NB4 (cell line): ENCODE data around the gene SDF4.

Experiments
- DNase-seq: peaks from one replicate; pipeline ENCODE4 v3.0.0; 2010; ENCODE audit warnings: low read depth
- H3K4me3 ChIP-seq: one replicate; pipeline ENCODE4 v1.5.1; 2011; ENCODE audit warnings: mild to moderate bottlenecking, low read depth, low read length, moderate library complexity
- CTCF ChIP-seq: IDR thresholded peaks from one replicate; pipeline ENCODE4 v1.5.1; 2012; ENCODE audit warnings: low read depth, low read length
- MAX ChIP-seq: IDR thresholded peaks from 2 replicates; pipeline ENCODE4 v1.6.1; 2011; ENCODE audit warnings: low read depth, low read length
- MYC ChIP-seq: IDR thresholded peaks from 2 replicates; pipeline ENCODE4 v1.6.1; 2011; ENCODE audit warnings: low read depth, low read length
- POLR2A ChIP-seq: IDR thresholded peaks from 2 replicates; pipeline ENCODE4 v1.6.1; 2011; ENCODE audit warnings: mild to moderate bottlenecking; ENCODE audit not compliant: insufficient read length; ENCODE audit errors: extremely low read depth

Gene SDF4

DNA sequence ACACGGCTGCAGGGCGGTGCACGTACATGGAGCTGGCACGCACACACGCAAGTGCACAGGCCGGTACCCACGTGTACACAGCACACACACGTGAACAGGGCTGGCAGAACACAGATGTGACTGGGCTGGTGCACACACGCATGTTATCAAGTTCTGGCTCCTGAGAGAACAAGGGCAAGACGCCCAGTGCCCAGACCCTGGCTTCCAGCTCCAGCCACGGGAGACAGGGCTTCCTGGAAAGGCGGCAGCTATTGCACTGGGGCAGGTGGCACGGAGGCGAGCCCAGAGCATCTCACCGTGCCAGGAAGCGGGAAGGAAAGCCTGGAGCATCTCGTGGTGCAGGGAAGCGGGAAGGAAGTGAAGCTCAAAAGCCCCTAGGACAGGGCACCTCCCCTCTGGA lies 5.9 kb downstream of the SDF4 start:
- H3K4me3 ChIP-seq = no peak overlapping the region
- no peak for DNase-seq
- TF ChIP-seq MYC (no peak), CTCF (no peak)

DNA sequence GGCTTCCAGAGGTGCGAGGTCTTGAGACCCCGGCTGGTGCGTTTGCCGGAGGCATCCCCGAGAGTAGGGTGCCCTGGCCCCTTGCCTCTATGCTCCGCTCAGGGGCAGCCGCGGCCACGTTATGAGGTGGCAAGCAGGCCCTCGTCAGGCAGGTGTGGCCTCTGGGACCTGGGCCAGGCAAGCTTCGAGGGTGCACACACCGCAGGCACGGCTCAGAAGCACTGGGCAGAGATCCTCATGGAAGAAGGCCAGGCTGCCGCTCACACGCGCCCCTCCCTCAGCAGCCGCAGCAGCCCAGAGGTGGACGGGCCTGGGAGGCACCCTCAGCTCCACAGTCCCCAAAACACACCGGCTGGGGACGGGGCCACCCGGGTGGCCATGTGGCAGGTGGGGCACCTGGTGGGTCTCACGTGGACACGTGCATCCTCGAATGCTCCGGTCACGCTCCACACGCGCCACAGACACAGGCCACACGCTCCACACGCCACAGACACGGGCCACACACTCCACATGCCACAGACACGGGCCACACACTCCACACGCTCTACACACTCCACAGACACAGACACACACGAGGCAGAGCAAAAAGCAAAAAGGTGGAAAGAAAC lies 6.5 kb downstream of the SDF4 start:
- no peak overlapping the region for H3K4me3 ChIP-seq
- no peak for DNase-seq
- no peak for TF ChIP-seq MYC
- TF ChIP-seq CTCF = no peak
- no peak for TF ChIP-seq MAX
- no peak for TF ChIP-seq POLR2A

DNA sequence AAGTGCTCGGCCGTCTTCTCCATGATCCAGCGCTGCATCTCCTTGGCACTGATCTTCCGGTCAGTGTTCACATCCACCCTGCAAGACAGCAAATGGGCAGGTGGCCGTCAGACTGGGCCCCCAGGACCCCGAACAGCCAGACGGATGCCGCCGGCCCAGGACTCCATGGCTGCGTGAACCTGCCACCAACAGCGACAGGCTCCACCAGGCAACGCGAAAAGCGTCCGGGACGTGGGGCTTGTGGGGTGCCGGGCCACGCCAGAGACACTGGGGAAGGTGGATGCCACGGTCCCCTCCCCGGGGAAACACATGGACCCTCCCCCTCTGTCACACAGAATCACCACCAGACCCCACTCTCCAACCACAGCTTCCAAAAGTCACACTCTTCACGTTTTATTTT lies 7.9 kb downstream of the SDF4 start:
- no peak for DNase-seq
- TF ChIP-seq MYC (no peak), CTCF (no peak), MAX (no peak), POLR2A (no peak)
- H3K4me3 ChIP-seq = no peak overlapping the region

DNA sequence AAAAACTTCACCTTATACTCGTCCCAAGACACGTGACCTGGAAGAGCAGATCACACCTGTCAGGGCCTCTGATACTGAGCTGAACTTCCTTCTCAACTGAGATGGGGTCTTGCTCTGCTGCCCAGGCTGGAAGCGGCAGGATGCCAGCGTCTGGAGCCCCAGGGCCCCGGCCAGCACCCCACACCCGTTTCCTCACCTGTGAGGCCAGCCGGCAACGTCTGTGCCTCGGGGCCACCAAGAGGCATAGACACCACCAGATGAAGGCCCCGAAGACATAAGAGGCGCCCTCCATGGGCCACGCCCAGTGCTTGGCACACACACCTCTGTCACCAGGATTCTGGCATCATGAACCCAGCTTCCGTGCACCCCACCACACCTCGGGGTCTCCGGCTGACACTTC lies 8.5 kb downstream of the SDF4 start:
- no peak overlapping the region for H3K4me3 ChIP-seq
- no peak for TF ChIP-seq CTCF
- TF ChIP-seq MYC = no peak
- TF ChIP-seq POLR2A = no peak
- TF ChIP-seq MAX = no peak
- no peak for DNase-seq

DNA sequence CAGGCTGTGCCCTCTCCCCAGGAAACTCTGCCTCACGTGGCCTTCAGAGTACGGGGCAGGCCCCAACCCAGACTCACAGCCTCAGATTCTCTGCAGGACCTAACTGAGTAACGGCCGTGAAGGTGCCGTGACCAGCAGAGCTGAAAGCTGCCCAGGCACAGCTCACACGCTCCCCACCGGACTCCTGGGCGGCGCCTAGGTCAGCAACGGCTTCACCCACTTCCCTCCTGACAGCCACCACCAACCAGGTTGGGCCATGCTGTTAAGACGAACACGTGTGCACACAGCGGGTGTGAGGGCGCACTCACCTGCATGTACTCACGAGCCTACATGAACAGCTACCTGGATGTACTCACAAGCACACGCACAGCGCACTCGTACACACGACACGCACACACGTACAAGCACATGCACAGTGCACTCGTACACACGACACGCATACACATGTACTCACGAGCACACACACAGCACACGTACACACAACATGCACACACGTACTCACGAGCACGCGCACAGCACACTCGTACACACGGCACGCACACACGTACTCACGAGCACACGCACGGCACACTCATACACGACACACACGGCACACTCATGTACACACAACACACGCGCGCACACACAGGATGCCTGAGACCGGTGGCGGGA lies 9.1 kb downstream of the SDF4 start:
- TF ChIP-seq MAX (no peak), CTCF (no peak), POLR2A (no peak), MYC (no peak)
- no peak overlapping the region for H3K4me3 ChIP-seq
- no peak for DNase-seq

DNA sequence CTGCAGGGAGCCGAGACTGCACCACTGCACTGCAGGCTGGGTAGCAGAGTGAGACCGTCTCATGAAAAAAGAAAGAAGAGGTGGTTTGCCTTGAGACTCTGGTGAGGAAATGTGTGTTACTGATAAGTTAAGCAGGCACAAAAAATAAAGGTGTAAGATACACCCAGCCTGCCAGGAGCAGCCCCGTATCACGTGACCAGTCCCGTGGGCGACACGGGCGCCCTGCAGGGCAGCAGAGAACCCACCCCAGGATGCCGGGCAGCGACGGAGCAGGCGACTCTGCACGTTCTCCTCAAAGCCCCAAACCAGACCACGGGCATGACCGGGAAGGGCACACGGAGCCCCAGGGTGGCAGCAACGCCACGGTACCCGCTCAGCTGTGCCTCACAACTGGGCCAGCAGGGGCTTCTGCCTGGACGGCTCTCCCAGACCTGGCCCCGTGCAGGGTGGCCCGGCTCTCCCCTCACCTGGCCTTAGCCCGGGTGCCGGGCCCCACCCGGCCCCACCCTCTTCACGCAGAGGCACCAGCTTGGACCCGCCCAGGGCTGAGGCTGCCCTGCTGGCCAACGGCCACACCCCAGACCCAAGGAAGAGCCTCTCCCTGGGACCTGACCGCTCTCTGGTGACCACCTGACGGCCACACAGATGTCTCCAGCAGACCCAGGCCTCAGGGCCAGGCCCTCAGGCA lies 9.8 kb downstream of the SDF4 start:
- no peak for TF ChIP-seq MYC
- no peak for TF ChIP-seq POLR2A
- no peak for TF ChIP-seq MAX
- TF ChIP-seq CTCF = no peak
- H3K4me3 ChIP-seq = no peak overlapping the region
- no peak for DNase-seq
